T-helper 9 cell (primary cell): ENCODE results near the gene TAS2R41.

Experiments used
- DNase-seq: peaks from one replicate; pipeline ENCODE4 v3.0.0-alpha.2; 2020
- total RNA-seq, 2 donors: gene quantifications; one replicate each; lab custom pipeline; 2026; lab: John Stamatoyannopoulos, UW

TAS2R41 gene, protein sequence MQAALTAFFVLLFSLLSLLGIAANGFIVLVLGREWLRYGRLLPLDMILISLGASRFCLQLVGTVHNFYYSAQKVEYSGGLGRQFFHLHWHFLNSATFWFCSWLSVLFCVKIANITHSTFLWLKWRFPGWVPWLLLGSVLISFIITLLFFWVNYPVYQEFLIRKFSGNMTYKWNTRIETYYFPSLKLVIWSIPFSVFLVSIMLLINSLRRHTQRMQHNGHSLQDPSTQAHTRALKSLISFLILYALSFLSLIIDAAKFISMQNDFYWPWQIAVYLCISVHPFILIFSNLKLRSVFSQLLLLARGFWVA
- total RNA-seq: 0.07 to 0.24 reads per million in 2 donors

DNA sequence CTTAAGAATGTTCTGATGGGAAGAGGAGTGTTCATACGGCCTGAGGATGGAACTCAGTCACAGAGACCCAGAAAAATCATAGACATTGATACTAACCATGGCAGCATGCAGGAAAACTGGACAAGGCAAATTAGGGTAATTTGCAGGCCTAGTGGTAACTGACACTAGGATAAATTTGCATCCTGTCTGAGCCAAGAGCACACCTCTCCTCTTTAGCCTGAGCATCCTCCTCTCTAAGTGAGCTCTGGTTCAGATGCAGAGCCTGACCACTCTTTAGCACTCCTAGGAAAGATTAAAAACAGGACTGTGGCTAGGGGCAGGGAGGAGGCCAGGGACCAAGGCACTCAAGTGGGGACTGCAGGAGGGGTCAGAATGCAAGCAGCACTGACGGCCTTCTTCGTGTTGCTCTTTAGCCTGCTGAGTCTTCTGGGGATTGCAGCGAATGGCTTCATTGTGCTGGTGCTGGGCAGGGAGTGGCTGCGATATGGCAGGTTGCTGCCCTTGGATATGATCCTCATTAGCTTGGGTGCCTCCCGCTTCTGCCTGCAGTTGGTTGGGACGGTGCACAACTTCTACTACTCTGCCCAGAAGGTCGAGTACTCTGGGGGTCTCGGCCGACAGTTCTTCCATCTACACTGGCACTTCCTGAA is at the start of gene TAS2R41:
Gene TAS2R41 (plus strand): TSS at position 373 of the 650 bp plus-strand sequence. CDS start 0 bp downstream, at position 373.
- DNase-seq: no peak

DNA sequence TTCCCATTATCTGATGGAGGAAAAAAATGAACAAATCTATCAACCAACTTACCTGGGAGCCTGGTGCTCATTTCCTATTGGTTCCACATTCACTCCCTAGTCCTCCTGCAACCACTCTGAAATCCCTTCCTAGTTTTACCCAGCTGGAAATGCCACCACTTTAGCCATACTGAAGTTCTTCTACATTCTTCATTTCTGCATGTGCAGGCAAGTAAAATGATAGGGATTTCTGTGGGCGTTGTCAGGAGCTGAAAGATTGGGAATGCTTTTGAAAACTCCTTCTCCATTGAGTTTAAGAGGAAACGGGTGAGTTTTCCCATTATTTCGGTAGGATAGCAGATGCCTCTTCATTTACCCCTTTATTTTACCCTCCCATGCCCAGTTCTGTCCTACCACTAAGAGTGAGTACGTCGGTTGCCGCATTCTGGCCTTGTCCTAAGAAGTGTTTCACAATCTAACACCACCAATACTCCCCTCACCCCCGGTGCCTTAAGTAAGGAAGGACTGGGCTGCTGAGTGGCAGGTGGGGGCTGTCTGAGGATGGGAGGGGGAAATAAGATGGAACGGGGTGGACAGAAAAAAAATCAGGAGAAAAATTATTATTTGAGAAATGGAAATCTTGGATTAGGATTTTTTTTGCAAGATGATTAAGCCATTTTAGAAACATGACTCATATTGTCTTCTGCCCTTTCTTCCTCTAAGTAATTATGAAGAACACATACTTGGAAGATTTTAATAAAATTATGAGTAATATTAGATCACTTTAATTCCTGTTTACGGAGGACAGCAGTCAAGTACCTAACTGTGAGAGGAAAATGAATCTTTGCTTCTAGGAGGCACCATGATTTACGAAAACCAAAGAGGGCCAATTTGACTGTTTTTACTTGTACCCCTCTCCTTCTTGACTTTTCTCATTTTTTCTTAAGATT is 47.6 kb upstream of the TAS2R41 start:
- DNase-seq: no peak

GRCh38 chr7:143431109-143431508 is 46.6 kb upstream of the TAS2R41 start:
- DNase-seq: no peak

DNA sequence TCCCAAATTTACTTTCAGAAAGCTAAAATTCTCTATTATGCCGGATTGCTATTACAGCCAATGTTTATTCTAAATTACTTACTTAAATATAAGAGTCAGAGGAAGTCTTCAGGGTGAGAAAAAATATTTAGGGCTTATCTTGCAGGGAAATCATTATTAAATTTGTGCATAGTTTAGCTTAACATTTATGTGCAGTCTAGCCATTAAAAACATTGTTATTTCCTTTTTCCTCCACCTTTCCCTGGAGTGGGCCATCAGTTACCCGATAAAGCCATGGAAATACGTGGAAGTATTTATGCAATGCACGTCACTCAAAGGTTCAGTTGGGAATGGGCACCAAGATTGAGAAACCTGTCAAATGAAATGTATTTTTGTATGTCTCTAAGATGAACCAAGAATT is 43.9 kb upstream of the TAS2R41 start:
- DNase-seq: no peak

DNA sequence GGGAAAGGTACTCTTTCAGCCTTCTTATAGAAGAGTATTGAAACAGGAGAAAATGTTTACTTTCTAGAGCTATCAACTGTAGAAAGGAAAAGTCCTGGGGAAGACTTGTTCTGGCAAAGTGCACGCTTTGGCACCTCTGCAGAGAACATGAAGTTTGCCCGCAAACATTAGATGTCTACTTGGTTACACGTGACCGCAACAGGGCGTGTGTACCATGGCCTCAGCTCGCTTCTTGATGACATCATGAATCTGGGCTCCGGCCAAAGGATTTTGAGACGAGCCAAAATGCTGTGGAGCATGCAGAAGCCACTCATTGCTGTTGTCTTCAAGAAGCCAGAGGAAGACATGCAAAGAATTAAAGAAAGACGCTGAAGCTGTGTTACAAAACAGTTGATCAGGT is 43.0 kb upstream of the TAS2R41 start:
- no peak for DNase-seq

- DNase-seq: no peak
Observed at GRCh38 chr7:143435266-143435665, 42.4 kb upstream of the TAS2R41 start.

GRCh38 chr7:143436325-143436946 is 41.2 kb upstream of the TAS2R41 start:
- DNase-seq: no peak

DNA sequence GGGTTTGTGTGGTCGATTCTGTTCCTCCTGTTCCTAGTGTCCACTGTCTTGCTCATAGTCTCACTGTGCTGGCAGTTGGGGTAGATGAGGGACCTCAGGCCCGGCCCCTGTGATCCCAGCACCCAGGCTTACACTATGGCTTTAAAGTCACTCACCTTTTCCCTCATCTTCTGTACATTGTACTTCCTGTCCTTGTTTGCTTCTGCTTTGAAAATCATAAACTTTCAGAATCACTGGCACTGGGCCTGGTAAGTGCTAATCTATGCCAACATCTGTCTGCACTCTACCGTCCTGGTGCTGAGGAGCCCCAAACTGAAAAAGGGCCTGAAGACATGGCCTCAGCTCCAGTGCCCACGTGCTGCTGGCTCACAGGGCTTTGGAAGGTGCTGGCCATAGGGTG is 40.1 kb upstream of the TAS2R41 start:
- no peak for DNase-seq

DNA sequence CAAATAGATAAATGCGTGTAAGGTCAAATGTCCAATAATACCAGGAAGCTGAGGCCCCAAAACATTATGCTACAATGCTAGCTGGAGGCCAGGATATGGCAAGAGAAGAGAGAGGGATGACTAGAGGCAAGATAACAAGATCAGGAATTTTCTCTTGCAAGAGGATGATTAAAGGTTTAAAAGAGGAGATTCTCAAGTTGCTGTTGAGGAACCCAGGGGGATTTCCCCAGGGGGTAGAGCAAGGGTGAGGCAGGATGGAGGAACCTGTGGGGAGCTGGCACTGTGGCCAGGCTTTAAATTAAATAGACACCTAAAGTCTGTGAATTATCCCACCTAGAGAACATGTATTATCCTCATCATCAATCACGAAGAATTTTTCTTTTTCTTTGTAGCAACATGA is 37.8 kb upstream of the TAS2R41 start:
- no peak for DNase-seq

GRCh38 chr7:143443153-143443552 is 34.5 kb upstream of the TAS2R41 start, which contains the start of gene TAS2R60:
TSS of gene TAS2R60 (plus strand) at chr7:143443453. CDS start at chr7:143443453, 0 bp downstream.
- no peak for DNase-seq

- no peak for DNase-seq
Observed at GRCh38 chr7:143444063-143444782, 33.5 kb upstream of the TAS2R41 start.

DNA sequence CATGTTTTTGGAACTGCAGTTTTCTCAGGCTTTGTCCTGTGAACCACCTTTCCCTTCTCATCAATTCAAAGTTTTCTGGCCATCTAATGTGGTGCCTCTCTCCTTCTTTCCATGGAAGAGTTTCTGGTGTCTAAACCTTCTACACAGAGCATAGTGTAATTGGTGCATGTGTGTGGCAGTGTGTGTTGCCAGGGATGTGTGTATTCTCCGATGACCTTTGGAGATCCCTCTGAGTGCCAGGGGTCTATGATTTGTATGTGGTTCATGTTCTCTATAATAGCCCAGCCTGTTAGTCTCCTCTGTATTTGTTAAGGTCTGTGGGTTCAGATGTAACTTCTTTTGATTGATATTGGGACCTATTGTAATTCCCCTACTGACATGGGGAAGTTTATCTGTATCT is 32.9 kb upstream of the TAS2R41 start:
- DNase-seq: no peak

DNA sequence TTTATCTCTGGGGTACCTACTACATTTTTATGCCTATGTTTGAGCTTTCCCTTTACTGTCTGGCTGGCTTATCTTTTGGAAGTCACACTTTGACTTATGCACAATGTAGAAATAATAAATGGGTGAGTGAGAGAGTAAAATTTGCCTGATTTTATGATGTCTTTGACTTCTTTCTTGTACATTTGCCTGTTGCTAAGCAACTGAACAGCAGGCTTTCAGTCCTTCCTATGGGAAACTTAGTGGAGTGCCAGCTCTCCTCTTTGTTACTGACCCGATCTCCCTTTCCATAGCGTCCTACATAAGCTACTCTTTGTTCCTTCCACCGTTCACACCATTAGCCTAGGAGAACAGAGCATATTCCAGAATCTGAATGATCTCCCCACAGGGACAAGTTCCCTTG is 30.2 kb upstream of the TAS2R41 start:
- DNase-seq: no peak

GRCh38 chr7:143448429-143448828 is 29.2 kb upstream of the TAS2R41 start:
- DNase-seq: no peak

DNA sequence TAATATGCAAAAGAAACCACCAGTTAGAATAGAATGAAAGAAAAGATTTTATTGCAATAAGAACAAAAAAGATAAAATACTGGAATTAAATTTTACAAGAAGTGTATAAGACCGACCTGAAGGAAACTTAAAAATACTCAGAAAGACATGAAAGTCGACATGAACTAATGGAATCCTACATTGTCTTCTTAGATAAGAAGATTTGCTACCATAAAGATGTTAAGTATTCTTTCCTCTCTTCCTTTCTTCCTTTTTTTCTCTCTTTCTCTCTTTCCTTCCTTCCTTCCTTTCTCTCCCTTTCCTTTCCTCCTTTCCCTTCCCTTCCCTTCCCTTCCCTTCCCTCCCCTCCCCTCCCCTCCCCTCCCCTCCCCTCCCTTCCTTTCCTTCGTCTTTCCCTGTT is 27.9 kb upstream of the TAS2R41 start:
- no peak for DNase-seq

GRCh38 chr7:143451122-143451521 is 26.6 kb upstream of the TAS2R41 start:
- no peak for DNase-seq

DNA sequence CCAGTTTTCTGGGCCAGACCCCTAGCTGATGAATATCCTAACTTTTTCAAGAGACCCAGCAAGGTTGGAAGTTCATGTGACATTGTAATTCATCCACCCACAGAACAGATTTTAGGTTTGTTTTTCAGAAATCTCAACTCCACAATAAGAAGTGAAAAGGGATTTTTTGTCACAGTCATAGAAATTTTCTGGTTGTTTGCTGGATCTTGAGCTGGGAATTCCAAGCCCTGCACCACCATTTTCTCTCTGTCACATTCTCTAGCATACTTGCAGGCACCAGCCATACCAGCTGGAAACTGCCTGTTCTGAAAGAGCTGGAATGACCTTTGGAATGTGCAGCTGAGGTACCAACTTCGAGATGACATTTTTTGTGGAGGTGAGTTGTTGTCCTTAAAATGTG is 25.9 kb upstream of the TAS2R41 start:
- no peak for DNase-seq

DNA sequence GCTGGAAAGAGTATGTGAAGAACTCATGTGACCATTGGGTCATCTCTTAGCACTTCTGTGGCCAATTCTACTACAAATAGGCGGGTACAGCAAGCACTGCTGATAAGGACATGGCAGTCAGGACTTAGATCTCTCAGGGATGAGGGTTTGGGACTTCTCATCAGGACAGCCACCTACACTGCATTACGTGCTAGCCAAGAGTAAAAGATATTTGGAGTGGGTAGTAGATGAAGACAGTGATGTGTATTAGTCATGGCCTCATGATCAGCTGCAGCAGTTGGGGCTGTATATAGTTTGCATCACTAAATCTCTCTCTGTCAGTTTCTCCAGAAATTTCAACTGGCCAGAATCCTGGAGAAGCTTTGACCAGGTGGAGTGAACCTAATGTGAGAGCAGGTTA is 25.2 kb upstream of the TAS2R41 start:
- no peak for DNase-seq

- no peak for DNase-seq
Observed at GRCh38 chr7:143454091-143454680, 23.5 kb upstream of the TAS2R41 start.

DNA sequence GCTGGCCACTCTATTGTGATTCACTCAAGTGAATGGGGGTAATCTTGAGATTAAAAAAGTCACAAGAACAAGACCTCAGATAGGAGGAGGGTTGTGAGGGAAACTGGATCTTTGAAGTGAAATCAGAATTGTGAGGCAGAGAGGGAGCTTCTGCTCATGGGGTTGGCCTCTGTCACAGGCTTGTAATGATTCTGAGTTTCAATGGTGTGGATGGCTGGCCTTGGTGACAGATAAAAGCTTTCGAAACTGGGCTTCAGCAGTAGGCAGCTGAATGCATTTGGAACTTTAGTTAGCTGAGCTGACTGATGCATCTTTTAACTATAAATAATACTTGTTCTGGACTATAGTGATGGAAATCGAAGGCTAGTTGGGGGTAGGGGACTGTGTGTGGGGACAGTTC is 22.2 kb upstream of the TAS2R41 start:
- no peak for DNase-seq

GRCh38 chr7:143455942-143456341 is 21.7 kb upstream of the TAS2R41 start:
- no peak for DNase-seq
